Measurements from ENCODE around the gene LGI4.

GRCh38 chr19:35126624-35126959, 8.3 kb downstream of the LGI4 start:
- TF ChIP-seq CTCF (IDR thresholded peaks at IDR 0.05) (no peak), POLR2A (IDR thresholded peaks at IDR 0.05) (no peak)
